ENCODE data around the gene MEGF10. TPM values are rescaled to one million over a fixed set of nuclear protein-coding genes. Genes with fewer than 3 reads are reported as not detected.

Gene MEGF10
- total and polyA plus RNA-seq, 10 of the 15 experiments (the other 5 are each of a cell fraction or from before 2014, with no cell fraction given): 0.03 to 0.21 (median 0.05) TPM; not detected in 5

DNA sequence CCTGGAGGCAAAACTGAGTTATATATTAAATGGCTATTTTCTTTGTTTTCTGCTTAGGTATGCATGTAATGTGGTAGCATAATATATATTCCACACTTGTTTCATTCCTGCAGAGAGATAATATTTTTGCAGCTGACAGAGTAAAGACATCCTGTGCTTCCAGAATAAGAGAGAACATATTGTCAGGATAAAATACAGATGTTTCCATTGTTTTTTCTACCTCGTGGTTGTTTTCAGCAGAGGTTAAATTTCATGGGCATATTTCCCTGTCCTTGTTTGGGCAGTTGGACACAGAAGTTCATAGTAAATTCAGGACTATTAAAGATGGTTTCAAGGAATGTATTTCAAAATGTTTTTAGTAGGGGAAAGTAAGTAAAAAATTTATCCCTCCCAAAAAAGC lies 47.6 kb upstream of the MEGF10 start:
- intact Hi-C loops (cut with micrococcal nuclease; ENCODE audit: unreplicated experiment): no loop called here
- Histone ChIP-seq H3K9me3 (replicated peaks; ENCODE audit: control insufficient read depth, insufficient read depth, low read length) (no peaks in the 10 kb centered on the region), H3K79me2 (ENCODE audit: control insufficient read depth, insufficient read depth, low read length) (no peaks in the 10 kb centered on the region), H3K4me3 (no peak overlapping the region), H3K36me3 (ENCODE audit: control insufficient read depth in 2 of 2, insufficient read depth in 2 of 2, low read length in 1 of 2) (no peaks in the 10 kb centered on the region), H4K20me1 (ENCODE audit: control insufficient read depth, insufficient read depth) (no peaks in the 10 kb centered on the region), H3K4me2 (ENCODE audit: control insufficient read depth, insufficient read depth) (no peak overlapping the region), H3K27me3 (replicated peaks in 1 of 2; ENCODE audit: control insufficient read depth in 2 of 2, insufficient read depth in 2 of 2, low read length in 1 of 2) (no peaks in the 10 kb centered on the region), H3K27ac (ENCODE audit: control insufficient read depth, insufficient read depth) (no peak overlapping the region), H3K4me1 (ENCODE audit: control insufficient read depth, insufficient read depth, low read length) (no peaks in the 10 kb centered on the region), H3K9ac (ENCODE audit: control insufficient read depth, insufficient read depth, low read length) (no peak overlapping the region), H2AFZ (ENCODE audit: control insufficient read depth, low read depth, low read length) (no peak overlapping the region)
- DNase-seq (ENCODE audit: low read depth, low spot score) (no peak), FAIRE-seq (no peak), ATAC-seq (no peak)
- ChIA-PET SMC1A (ENCODE audit: uncharacterized antibody, unreplicated experiment) (no interaction called here), CTCF (no interaction called here), POLR2A (no interaction called here), RAD21 (ENCODE audit: unreplicated experiment) (no interaction called here)
- BruUV-seq (replicated peaks): no TSS peak
- TF ChIP-seq SREBF2 (IDR thresholded peaks at IDR 0.05; ENCODE audit: low read length): no peak
- no peak for TF ChIP-seq NFIC (IDR thresholded peaks at IDR 0.05; ENCODE audit: low read depth, low read length)
- TF ChIP-seq CREM (IDR thresholded peaks at IDR 0.05; ENCODE audit: low read depth): no peak
- TF ChIP-seq, protein P1, sequence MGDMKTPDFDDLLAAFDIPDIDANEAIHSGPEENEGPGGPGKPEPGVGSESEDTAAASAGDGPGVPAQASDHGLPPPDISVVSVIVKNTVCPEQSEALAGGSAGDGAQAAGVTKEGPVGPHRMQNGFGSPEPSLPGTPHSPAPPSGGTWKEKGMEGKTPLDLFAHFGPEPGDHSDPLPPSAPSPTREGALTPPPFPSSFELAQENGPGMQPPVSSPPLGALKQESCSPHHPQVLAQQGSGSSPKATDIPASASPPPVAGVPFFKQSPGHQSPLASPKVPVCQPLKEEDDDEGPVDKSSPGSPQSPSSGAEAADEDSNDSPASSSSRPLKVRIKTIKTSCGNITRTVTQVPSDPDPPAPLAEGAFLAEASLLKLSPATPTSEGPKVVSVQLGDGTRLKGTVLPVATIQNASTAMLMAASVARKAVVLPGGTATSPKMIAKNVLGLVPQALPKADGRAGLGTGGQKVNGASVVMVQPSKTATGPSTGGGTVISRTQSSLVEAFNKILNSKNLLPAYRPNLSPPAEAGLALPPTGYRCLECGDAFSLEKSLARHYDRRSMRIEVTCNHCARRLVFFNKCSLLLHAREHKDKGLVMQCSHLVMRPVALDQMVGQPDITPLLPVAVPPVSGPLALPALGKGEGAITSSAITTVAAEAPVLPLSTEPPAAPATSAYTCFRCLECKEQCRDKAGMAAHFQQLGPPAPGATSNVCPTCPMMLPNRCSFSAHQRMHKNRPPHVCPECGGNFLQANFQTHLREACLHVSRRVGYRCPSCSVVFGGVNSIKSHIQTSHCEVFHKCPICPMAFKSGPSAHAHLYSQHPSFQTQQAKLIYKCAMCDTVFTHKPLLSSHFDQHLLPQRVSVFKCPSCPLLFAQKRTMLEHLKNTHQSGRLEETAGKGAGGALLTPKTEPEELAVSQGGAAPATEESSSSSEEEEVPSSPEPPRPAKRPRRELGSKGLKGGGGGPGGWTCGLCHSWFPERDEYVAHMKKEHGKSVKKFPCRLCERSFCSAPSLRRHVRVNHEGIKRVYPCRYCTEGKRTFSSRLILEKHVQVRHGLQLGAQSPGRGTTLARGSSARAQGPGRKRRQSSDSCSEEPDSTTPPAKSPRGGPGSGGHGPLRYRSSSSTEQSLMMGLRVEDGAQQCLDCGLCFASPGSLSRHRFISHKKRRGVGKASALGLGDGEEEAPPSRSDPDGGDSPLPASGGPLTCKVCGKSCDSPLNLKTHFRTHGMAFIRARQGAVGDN (IDR thresholded peaks at IDR 0.05): no peak
- TF ChIP-seq CHD1 (IDR thresholded peaks at IDR 0.05; ENCODE audit: low read depth, low read length): no peak
- in situ Hi-C loops (cut with MboI): no loop called here
- WGBS (ENCODE audit: insufficient coverage, insufficient replicate concordance, low lambda C conversion rate, missing lambda C conversion rate): 0% methylated on average over 1 of the region's 1 CpG
